ENCODE data around the gene VWC2. TPM values are rescaled to one million over a fixed set of nuclear protein-coding genes. Genes with fewer than 3 reads are reported as not detected.

VWC2 gene
- total and polyA plus RNA-seq, 2 of the 8 experiments (the other 6 are each of a cell fraction or from before 2014, with no cell fraction given): 0.24 to 0.30 TPM

DNA sequence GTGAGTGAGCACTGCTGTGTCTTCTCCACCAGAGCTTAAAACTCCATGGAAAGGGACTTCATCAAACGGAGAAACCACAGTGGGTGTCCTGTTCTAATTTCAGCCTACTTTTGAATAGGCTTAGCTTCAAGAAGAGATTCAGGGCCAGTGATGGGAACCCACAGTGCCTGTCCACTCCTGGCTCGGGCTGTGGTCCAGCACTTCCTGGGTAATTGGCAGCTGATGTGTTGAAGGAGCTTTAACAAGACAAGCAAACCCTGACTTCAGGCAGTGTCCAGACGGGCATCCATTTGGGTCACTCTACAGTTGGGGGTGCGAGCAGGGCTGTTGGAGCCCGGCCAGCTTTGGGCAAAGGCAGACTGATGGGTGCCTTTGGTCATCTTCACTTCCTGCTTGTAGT, 14.5 kb downstream of the VWC2 start:
- no peak overlapping the region; the same call in 1 of the 2 replicates for H2BK5ac ChIP-seq (ENCODE audit: low read depth, low read length)
- WGBS, 2 experiments (ENCODE audit: extremely low coverage in 1 of 2, insufficient coverage in 1 of 2, insufficient read length in 1 of 2, insufficient replicate concordance in 2 of 2, low coverage in 1 of 2, low lambda C conversion rate in 2 of 2, missing lambda C conversion rate in 1 of 2): 93% methylated on average over 5 of the region's 5 CpGs; no CpG with 5 or more reads in 1 of the 2 experiments
- no peak for DNase-seq (ENCODE audit: low read depth in 1 of 2, low spot score in 2 of 2)
- no peak overlapping the region for H2AFZ ChIP-seq (ENCODE audit: low read length)
- no peaks in the 10 kb centered on the region for H3K79me2 ChIP-seq (ENCODE audit: control insufficient read depth in 1 of 2, insufficient read depth in 2 of 2, low read length in 2 of 2)
- no peak overlapping the region for H2BK15ac ChIP-seq (ENCODE audit: low read length)
- H4K8ac ChIP-seq (ENCODE audit: extremely low read depth, insufficient read depth, low read length): no peak overlapping the region
- H2BK120ac ChIP-seq (replicated peaks; ENCODE audit: low read depth, low read length): no peak overlapping the region
- H3K23me2 ChIP-seq (ENCODE audit: low read depth, low read length): peaks cover 10% of the 10 kb centered on the region; the same call in 1 of the 2 replicates
- H4K5ac ChIP-seq (ENCODE audit: insufficient read length, low read depth, low read length): no peak overlapping the region
- no peak overlapping the region for H3K14ac ChIP-seq (ENCODE audit: insufficient read length)
- H2BK20ac ChIP-seq (ENCODE audit: low read length): no peak overlapping the region
- H3K9me3 ChIP-seq (ENCODE audit: insufficient read depth in 2 of 2, low read depth in 1 of 2, low read length in 1 of 2): no peaks in the 10 kb centered on the region
- H3K4me1 ChIP-seq (replicated peaks in 1 of 4; ENCODE audit: control insufficient read depth in 3 of 4, insufficient read depth in 4 of 4, low read length in 3 of 4): peaks cover 0 to 7% (median 2%) of the 10 kb centered on the region in 4 experiments; a peak in 1 of 7 replicates
- peaks cover 0 to 5% of the 10 kb centered on the region in 2 experiments for H4K20me1 ChIP-seq (replicated peaks in 1 of 2; ENCODE audit: control insufficient read depth in 1 of 2, insufficient read depth in 2 of 2, low read length in 2 of 2)
- FAIRE-seq: no peak
- H3K18ac ChIP-seq (ENCODE audit: extremely low read depth, low read length): no peak overlapping the region
- peak overlapping the region; percentile 97; the same call in 1 of the 2 replicates for H2BK12ac ChIP-seq (ENCODE audit: low read depth, low read length)
- TF ChIP-seq FOSL1 (IDR thresholded peaks at IDR 0.05; ENCODE audit: insufficient read depth, low read depth, low read length) (no peak), RFX5 (IDR thresholded peaks at IDR 0.05; ENCODE audit: borderline replicate concordance, low read depth, low read length) (no peak), GABPA (IDR thresholded peaks at IDR 0.05; ENCODE audit: borderline replicate concordance, insufficient read depth, low read length) (no peak), ASH2L (IDR thresholded peaks at IDR 0.05; ENCODE audit: low read length) (no peak), SP4 (IDR thresholded peaks at IDR 0.05; ENCODE audit: low read length) (no peak), TAF7 (optimal IDR thresholded peaks at IDR 0.05; ENCODE audit: borderline replicate concordance, low read depth, low read length) (no peak), USF2 (IDR thresholded peaks at IDR 0.05; ENCODE audit: low read length) (no peak), KDM1A (IDR thresholded peaks at IDR 0.05; ENCODE audit: borderline replicate concordance, low read length) (no peak), HDAC6 (IDR thresholded peaks at IDR 0.05; ENCODE audit: low read depth, low read length) (no peak), CBX8 (IDR thresholded peaks at IDR 0.05; ENCODE audit: borderline replicate concordance, low read depth, low read length) (no peak), BRCA1 (IDR thresholded peaks at IDR 0.05; ENCODE audit: low read depth, low read length) (no peak)
- no peak overlapping the region for H3K27ac ChIP-seq (ENCODE audit: low read depth, low read length)
- H4K91ac ChIP-seq (replicated peaks; ENCODE audit: insufficient read length, low read length): no peak overlapping the region
- no peaks in the 10 kb centered on the region for H3K36me3 ChIP-seq (ENCODE audit: control insufficient read depth in 2 of 4, insufficient read depth in 4 of 4, low read length in 3 of 4)
- H3K4me2 ChIP-seq (ENCODE audit: insufficient read depth in 1 of 2, low read depth in 2 of 2, low read length in 2 of 2): no peak overlapping the region
- H3K27me3 ChIP-seq (replicated peaks in 1 of 4; ENCODE audit: control insufficient read depth in 3 of 4, extremely low read depth in 1 of 4, insufficient read depth in 3 of 4, low read length in 3 of 4): no peaks in the 10 kb centered on the region
- H3K4me3 ChIP-seq (ENCODE audit: extremely low read depth in 1 of 4, insufficient read depth in 2 of 4, low read depth in 3 of 4, low read length in 4 of 4): no peak overlapping the region
- H3K56ac ChIP-seq (replicated peaks; ENCODE audit: insufficient read length, low read depth, low read length): no peak overlapping the region
- ChIA-PET CTCF (ENCODE audit: partially characterized antibody) (interaction anchor here (1.0 to 3.7 kb wide), 4 partner anchors 9 to 786 kb away, joined by 3 to 31 read pairs (median 3); no protein-coding TSS in a partner anchor), POLR2A (ENCODE audit: partially characterized antibody) (no interaction called here)
- peak overlapping the region; percentile 94; the same call in 1 of the 2 replicates for H2AK5ac ChIP-seq (ENCODE audit: low read depth, low read length)
- H3K9ac ChIP-seq (replicated peaks in 1 of 4; ENCODE audit: extremely low read depth in 1 of 4, low read depth in 3 of 4, low read length in 3 of 4): no peak overlapping the region
- H3K79me1 ChIP-seq (ENCODE audit: low read depth, low read length): peaks cover 4% of the 10 kb centered on the region; the same call in 1 of the 2 replicates
- H3K4ac ChIP-seq (replicated peaks; ENCODE audit: insufficient read length, low read depth, low read length): no peak overlapping the region
- H3K23ac ChIP-seq (ENCODE audit: insufficient read length): no peak overlapping the region

Measured in H1 (cell line).